T-helper 1 cell treated with Interleukin-12 subunit alpha and Interleukin-12 subunit beta and Interleukin-4 antibody, amounts not matched to agents 30 μg/mL and 1 μg/mL, for 36 hours (primary cell): ENCODE results near the gene GALK1.
"Not testable (repeated sequence)": the region's sequence is repeated elsewhere in the genome, so short reads cannot be mapped to it uniquely, and the experiment has no call there.

Experiments used
- H3K27ac Mint-ChIP-seq: one replicate; pipeline ENCODE4 v1.8.0; 2021; ENCODE audit warnings: mild to moderate bottlenecking, mixed read lengths
- H3K27me3 Mint-ChIP-seq: one replicate; pipeline ENCODE4 v1.8.0; 2021; ENCODE audit warnings: low read depth, mixed read lengths
- H3K36me3 Mint-ChIP-seq: one replicate; pipeline ENCODE4 v1.8.0; 2021; ENCODE audit warnings: low read depth, mixed read lengths
- H3K4me1 Mint-ChIP-seq: one replicate; pipeline ENCODE4 v1.8.0; 2021; ENCODE audit warnings: low read depth, mixed read lengths
- H3K4me3 Mint-ChIP-seq: one replicate; pipeline ENCODE4 v1.8.0; 2021; ENCODE audit warnings: mild to moderate bottlenecking, moderate library complexity, mixed read lengths
- H3K9me3 Mint-ChIP-seq: one replicate; pipeline ENCODE4 v1.8.0; 2021; ENCODE audit warnings: mixed read lengths

Gene GALK1

DNA sequence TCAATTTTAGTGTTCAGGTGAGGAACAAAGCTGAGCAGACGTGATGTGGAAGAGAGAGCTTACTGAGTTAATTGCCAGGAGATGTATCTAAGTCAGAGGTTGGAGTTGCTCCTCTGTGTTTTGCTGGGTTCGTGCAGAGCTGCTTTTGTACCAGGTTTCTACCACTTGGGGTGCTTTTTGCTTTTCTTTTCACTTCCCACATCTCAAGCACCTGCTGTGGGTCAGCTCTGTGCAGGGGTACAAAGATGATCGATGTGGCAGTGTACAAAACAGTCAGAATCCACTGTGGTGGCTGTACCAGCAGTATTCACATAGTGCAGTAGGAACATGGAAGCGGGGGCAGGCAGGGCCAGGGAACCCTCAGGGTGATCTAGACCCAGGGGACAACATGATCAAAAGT, 34.4 kb upstream of the GALK1 start:
- Mint-ChIP-seq H3K36me3 (peaks cover 11% of the 10 kb centered on the region), H3K4me3 (no peak overlapping the region), H3K4me1 (peaks cover 12% of the 10 kb centered on the region), H3K9me3 (no peaks in the 10 kb centered on the region), H3K27ac (no peak overlapping the region), H3K27me3 (no peaks in the 10 kb centered on the region)

DNA sequence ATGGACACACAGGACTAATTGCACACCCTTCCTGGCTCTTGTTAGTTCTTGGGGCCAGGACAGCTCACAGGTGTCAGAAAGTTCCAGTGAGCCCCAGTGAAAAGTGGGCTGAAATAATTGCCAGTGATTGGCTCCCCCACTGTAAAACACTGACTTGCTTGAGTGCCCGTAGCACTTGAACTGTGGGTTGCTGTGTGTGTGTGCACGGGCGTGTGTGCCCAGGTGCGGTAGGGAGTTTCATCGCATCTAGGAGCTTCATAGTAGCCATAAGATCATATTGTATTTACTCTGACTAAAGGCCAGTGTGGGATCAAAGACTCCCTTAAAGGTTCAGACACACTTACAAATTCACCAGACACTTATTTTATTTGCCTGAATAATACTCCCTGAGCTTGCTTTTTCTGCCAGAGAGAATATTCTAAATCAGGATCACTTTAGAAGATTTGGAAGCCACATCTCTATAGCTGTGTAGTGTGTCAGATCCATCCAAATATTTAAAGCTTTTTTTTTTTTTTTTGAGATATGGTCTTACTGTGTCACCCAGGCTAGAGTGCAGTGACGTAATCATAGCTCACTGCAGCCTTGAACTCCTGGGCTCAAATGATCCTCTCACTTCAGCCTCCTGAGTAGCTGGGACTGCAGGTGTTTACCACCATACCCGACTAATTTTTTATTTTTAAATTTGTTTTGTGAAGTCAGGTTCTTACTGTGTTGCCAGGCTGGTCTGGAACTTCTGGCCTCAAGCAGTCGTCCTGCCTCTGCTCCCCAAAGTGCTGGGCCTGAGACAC, 31.0 kb upstream of the GALK1 start:
- Mint-ChIP-seq H3K4me3 (no peak overlapping the region), H3K36me3 (peaks cover 21% of the 10 kb centered on the region), H3K4me1 (peaks cover 18% of the 10 kb centered on the region), H3K9me3 (no peaks in the 10 kb centered on the region), H3K27ac (no peak overlapping the region), H3K27me3 (no peaks in the 10 kb centered on the region)

DNA sequence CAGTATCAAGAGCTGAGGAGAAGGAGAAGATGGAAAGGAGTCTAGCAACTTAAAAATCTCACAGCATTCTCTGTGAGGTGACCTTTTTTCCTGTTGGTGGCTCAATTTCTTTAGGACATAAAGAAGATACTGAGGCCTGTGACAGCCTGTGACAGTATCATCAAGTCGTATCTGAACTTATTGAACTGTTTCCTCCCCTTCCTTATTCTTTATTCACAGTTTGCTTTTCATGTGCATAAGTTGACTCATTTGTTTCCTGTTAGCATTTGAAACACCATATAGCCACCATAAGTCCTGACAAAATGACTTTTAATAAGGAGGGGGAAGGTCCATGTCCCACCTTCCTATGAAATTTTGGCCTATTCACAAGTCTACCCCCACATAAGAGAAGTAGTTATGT, 28.5 kb upstream of the GALK1 start:
- Mint-ChIP-seq H3K4me1 (peaks cover 20% of the 10 kb centered on the region), H3K4me3 (no peak overlapping the region), H3K9me3 (no peaks in the 10 kb centered on the region), H3K27me3 (no peaks in the 10 kb centered on the region), H3K36me3 (peaks cover 18% of the 10 kb centered on the region), H3K27ac (peak overlapping the region; percentile 58)

DNA sequence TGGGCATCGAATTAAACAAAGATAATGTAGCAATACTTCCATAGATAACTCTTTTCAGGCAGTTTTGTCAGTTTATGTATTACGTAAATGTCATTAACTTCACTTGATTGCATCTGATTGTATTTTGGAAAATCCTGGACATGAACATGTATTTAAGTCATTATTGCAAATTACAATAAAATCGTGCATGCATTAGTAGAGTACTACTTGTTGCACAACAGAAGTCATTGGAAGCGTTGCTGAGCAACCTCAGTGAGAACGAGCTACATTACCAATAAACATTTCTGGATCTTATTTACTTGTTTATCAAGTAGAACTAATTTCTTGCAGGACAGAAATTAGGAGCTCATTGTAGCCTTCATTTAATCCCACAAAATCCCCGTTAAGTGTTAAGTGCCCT, 26.3 kb upstream of the GALK1 start:
- Mint-ChIP-seq H3K4me3 (no peak overlapping the region), H3K36me3 (peaks cover 23% of the 10 kb centered on the region), H3K9me3 (no peaks in the 10 kb centered on the region), H3K27ac (no peak overlapping the region), H3K4me1 (peaks cover 26% of the 10 kb centered on the region), H3K27me3 (no peaks in the 10 kb centered on the region)

DNA sequence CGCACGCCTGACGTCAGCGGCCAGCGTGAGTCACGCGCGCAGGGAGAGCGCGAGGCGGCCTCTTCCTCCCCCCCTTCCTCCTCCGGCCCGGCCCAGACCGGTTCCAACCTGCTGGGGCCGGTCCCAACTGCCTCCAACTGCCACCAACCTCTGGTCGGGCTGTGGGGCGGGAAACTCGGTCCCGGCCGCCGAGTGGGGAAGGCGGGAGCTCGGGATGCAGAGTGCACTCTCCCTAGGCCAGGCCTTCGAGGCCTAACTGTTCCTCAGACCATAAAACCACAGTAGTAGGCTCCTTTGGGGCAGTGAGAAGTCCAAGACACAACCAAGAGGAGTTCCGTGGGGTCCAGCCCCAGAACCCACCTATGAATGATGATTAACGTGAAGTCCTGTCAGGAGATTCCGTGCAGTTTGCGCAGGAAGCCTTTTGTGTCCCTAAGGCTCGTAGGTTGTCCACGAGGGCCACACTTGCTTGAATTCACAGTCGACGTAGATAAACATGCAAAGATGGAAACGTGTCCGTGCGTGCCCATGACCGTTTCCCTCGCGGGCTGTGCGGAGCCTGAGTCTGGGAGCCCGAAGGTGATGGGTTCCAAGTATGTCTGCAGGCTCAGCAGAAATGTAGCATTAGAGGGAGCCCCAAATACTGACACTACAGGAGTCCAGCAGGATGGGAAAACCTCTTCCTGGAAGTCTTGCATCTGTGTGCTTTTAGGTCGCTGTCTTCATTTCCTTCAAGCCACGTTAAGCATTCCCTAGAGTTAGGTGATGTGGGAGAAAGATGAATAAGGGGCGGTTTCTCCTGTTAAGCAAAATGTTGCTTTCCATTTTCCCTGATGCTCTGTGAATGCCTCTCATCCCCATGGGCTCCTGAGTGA, 20.3 kb upstream of the GALK1 start:
- Mint-ChIP-seq H3K4me3 (peak overlapping the region; percentile 80), H3K36me3 (peaks cover 13% of the 10 kb centered on the region), H3K27me3 (no peaks in the 10 kb centered on the region), H3K27ac (peak overlapping the region; percentile 95), H3K4me1 (peaks cover 29% of the 10 kb centered on the region), H3K9me3 (no peaks in the 10 kb centered on the region)

DNA sequence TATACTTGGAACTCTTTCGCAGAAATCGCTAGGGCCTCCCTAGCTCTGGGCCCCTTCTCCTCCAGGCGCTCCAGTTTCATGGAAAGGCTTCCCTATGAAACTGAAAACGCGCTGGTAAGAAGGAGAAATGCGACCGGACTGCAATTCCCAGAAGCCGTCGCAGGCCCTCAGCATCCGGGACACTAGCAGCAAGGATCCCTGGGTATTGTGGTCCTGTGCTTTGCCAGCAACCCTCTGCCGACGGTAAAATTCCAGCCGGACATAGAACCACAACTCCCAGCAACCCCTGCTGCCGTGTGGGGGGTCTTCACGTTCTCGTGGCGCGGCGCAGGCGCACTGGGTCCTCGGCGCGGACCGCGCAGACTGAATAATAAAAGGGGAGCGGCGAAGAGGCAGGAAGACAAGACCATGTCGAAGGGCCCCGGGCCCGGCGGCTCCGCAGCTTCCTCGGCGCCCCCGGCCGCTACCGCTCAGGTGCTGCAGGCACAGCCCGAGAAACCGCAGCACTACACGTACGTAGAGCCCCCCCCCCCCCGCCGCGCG, 19.6 kb upstream of the GALK1 start, which contains the start of gene UNK:
UNK (plus strand) TSS at position 334 of the 543 bp plus-strand sequence; CDS start at position 409, 75 bp downstream.
- Mint-ChIP-seq H3K36me3 (peaks cover 15% of the 10 kb centered on the region), H3K27ac (peak within 1 kb of the TSS; percentile 95), H3K4me1 (peaks cover 35% of the 10 kb centered on the region), H3K9me3 (no peaks in the 10 kb centered on the region), H3K27me3 (no peaks in the 10 kb centered on the region), H3K4me3 (peak within 1 kb of the TSS; percentile 80)

DNA sequence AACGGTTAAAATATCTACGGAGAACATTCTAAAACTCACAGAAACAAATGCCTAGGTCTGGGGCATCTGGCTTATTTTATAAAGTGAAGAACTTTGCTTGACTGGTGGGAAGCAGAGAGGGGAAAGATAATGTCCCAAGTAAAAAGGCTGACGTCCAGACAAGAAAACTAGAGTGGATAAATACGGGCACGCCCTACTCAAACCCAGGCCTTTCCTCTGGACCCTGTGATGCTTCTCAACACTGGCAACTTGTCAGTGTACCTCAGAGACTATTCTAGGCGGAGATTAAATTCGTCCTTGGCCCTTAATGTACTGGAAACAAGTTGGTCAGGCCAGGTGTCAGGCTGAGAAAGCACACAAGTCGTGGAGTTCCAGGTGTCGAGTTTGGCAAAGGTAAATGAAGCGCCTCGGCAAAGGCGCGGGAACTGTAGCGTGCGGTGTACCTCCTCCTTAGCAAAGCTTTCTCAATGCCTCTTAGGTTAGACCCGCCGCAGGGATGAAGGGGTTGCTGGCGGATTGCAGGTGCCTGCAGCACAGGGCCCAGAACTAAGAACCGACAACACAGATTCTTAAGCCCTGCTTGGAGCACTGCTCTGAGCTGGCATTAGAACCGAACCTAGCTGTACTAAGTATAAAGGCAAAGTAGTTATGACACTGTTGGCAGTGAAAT, 18.9 kb upstream of the GALK1 start:
- peaks cover 35% of the 10 kb centered on the region for H3K4me1 Mint-ChIP-seq
- H3K4me3 Mint-ChIP-seq, result peak overlapping the region; percentile 80
- peaks cover 14% of the 10 kb centered on the region for H3K36me3 Mint-ChIP-seq
- H3K27ac Mint-ChIP-seq, result peak overlapping the region; percentile 95
- no peaks in the 10 kb centered on the region for H3K9me3 Mint-ChIP-seq
- H3K27me3 Mint-ChIP-seq, result no peaks in the 10 kb centered on the region

DNA sequence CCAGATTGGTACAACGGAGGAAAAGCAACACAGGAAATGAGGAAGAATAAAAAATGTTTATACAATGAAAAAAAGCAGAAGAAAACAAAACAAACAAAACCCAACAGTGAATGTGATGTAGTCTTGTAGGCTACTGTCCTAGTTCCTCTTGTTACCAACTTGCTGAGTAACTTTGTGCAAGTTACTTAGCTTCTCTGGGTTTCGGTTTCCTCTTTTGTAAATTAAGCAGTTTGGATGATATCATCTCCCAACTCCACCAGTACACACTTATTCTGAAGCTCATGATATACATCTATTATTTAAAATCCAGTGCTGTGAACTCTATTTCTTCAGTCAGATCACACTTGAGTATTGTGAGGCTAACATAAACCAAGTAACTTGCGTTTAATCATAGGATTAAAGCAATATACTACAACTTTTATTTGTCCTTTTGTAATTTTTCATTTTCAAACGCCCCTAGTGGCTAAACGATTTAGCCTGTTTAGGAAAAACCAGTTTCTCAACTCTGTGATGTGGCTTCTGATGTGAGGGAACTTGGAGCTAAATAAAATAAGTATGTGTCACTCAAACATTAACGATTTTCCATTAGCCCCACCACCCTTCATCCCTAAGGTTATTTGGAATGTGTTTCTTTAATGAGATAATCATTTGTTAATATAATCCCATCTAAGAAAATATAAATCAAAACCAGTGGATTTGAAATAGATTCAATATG, 18.2 kb upstream of the GALK1 start:
- Mint-ChIP-seq H3K27ac (peak overlapping the region; percentile 95), H3K4me3 (peak overlapping the region; percentile 80), H3K9me3 (no peaks in the 10 kb centered on the region), H3K4me1 (peaks cover 41% of the 10 kb centered on the region), H3K27me3 (no peaks in the 10 kb centered on the region), H3K36me3 (peaks cover 19% of the 10 kb centered on the region)

DNA sequence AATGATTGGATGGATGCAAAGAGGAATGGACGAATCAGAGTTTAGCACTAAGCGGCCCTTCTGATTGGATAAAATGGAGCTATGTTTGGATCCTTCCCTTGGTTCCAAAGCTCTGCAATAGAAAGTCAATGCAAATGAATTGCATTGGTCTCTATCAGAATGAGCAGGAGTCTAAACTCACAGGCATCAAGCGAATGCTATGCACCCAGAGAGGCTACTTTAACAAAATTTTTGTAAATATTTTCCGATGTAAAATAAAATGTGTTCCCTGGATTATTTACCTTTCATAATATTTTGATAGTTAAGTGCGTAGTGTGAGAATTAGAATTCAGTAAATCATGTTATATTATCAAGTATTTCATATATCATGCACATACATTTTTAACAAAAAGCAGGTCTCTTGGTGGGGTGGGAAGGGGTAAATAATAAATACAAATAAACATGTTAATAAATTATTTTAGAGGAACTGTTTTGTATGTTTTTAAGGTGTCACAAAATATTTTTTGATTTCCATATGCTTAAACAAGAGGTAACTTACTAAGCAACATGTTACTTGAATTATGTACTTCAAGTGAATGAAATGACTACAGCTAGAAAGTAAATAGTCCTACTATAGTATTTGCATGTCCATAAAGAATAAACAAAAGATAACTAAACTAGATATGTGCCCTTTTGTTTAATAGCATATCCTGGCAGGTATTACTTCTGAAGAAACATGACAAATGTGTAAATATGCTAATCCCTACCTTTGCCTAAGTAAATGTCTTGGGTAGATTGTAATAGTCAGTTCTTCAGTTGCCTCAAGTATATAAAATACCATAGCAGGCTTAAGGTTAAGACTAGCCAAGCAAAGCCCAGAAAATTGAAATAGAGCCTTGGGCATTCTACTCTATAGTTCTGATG, 15.2 kb upstream of the GALK1 start:
- Mint-ChIP-seq H3K4me1 (peaks cover 52% of the 10 kb centered on the region), H3K4me3 (peak overlapping the region; percentile 90)

DNA sequence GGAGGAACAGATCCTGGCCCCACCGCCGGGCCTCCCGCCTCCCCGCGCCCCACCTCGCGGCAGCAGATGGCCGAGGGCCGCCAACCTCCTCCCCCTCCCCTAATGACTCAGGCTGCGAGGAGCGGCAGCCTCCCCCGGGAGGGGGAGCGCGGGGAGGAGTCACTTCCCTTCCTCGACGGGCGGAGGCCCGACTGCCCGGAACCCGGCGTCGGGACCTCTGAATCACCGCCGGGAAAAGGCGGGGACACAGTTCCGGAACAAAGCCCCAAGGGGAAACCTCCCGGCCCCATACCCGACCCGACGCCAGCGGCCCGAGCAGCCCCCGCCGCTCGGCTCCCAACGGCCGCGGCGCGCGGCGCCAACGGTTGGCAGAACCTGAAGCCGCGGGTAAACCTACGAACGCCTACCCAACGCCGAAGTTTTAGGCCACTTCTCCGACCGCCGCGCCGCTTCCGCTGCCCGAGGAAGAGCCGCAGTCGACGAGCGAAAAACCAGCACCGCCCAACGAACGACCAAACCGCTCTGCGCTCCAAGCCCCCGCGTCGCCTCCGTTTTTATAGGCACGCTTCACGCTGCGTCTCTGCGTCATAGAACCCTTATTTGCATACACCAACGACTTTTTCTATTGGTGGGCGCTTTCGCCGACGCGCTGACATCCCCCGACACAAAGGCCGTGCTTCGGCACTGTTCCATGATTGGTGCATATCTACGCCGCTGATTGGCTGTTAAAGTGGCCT, 14.4 kb upstream of the GALK1 start:
- Mint-ChIP-seq H3K27me3 (no peaks in the 10 kb centered on the region), H3K4me3 (peak overlapping the region; percentile 96), H3K4me1 (peaks cover 49% of the 10 kb centered on the region), H3K36me3 (peaks cover 32% of the 10 kb centered on the region), H3K27ac (peak overlapping the region; percentile 97), H3K9me3 (no peaks in the 10 kb centered on the region)

More for the DNA sequence above, 15.2 kb upstream of the GALK1 start:
- peak overlapping the region; percentile 97 for H3K27ac Mint-ChIP-seq
- H3K36me3 Mint-ChIP-seq, result peaks cover 32% of the 10 kb centered on the region
- H3K9me3 Mint-ChIP-seq, result no peaks in the 10 kb centered on the region
- H3K27me3 Mint-ChIP-seq, result no peaks in the 10 kb centered on the region

DNA sequence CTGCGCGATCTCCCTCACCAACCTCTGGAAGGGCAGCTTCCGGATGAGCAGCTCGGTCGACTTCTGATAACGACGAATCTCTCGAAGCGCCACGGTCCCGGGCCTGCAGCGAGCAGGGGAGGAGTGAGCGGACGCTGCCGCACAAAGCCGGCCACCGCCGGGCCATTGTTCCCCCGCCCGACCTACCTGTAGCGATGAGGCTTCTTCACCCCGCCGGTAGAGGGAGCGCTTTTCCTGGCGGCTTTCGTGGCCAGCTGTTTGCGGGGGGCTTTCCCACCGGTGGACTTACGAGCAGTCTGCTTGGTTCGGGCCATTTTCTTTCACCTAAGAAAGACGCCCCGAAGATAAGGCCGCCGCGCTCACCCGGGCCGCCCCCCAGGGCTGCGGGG, 13.9 kb upstream of the GALK1 start:
- H3K27ac Mint-ChIP-seq, result peak overlapping the region; percentile 89
- H3K4me1 Mint-ChIP-seq, result peaks cover 48% of the 10 kb centered on the region
- H3K4me3 Mint-ChIP-seq, result peak overlapping the region; percentile 96
- H3K27me3 Mint-ChIP-seq, result no peaks in the 10 kb centered on the region
- H3K9me3 Mint-ChIP-seq, result no peaks in the 10 kb centered on the region
- H3K36me3 Mint-ChIP-seq, result peaks cover 32% of the 10 kb centered on the region

DNA sequence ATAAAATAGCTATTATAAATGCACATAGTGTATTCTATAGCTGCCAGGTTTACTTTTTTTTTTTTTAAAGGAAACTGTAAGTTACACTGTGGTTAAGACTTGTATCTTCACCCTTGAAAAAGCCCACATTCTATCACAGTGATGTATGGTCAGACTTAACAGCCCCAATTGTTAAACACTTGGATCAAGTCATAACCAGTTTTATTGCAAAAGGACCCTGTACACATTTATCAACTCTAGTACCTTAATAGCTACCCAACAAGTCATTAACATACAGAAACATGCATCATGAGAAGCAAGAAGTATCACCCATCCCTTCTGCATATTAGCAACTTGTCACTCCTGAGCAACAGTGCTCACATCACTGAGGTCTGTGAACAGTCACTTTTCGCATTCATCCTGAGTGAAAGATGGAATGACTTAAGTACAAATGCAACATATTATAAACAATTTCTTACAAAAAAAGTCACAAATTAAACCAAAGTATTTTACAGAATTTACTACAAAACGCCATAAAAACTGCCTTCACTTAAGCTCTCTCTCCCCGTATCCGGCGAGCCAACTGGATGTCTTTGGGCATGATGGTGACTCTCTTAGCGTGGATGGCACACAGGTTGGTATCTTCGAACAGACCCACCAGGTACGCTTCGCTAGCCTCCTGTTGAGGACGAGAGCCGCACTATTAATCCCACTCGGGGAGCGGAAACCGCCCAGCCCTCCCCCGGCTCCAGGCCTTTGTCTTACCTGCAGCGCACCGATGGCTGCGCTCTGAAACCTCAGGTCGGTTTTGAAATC, 13.3 kb upstream of the GALK1 start:
- H3K9me3 Mint-ChIP-seq, H3K27me3 Mint-ChIP-seq: not testable (repeated sequence)
- Mint-ChIP-seq H3K27ac (peak overlapping the region; percentile 89), H3K4me3 (peak overlapping the region; percentile 96), H3K36me3 (peaks cover 32% of the 10 kb centered on the region), H3K4me1 (peaks cover 43% of the 10 kb centered on the region)
